Measurements from ENCODE around the gene FHOD3. TPM values are rescaled to one million over a fixed set of nuclear protein-coding genes. Genes with fewer than 3 reads are reported as not detected.

The FHOD3 gene
- total RNA-seq, 1 donor from 2014 or later = not detected

- no peaks in the 10 kb centered on the region for H3K36me3 Mint-ChIP-seq (ENCODE audit: low read depth)
Observed at GRCh38 chr18:36314754-36315153, 17.2 kb downstream of the FHOD3 start.

GRCh38 chr18:36315736-36316135 lies 18.2 kb downstream of the FHOD3 start:
- no peaks in the 10 kb centered on the region for H3K27me3 Mint-ChIP-seq (ENCODE audit: low read depth)
- H3K4me3 Mint-ChIP-seq (ENCODE audit: low read depth) = no peak overlapping the region
- no peak overlapping the region for H3K27ac Mint-ChIP-seq
- H3K4me1 Mint-ChIP-seq (ENCODE audit: low read depth) = no peaks in the 10 kb centered on the region
- DNase-seq (ENCODE audit: low spot score) = no peak
- intact Hi-C loops (cut with micrococcal nuclease) = no loop called here
- peaks cover 4% of the 10 kb centered on the region for H3K9me3 Mint-ChIP-seq
- H3K36me3 Mint-ChIP-seq (ENCODE audit: low read depth) = no peaks in the 10 kb centered on the region

More at GRCh38 chr18:36314754-36315153, 17.2 kb downstream of the FHOD3 start:
- DNase-seq (ENCODE audit: low spot score) = no peak
- peaks cover 4% of the 10 kb centered on the region for H3K9me3 Mint-ChIP-seq
- no peak overlapping the region for H3K27ac Mint-ChIP-seq
- H3K4me1 Mint-ChIP-seq (ENCODE audit: low read depth) = no peaks in the 10 kb centered on the region
- no peak overlapping the region for H3K4me3 Mint-ChIP-seq (ENCODE audit: low read depth)
- no peaks in the 10 kb centered on the region for H3K27me3 Mint-ChIP-seq (ENCODE audit: low read depth)
- intact Hi-C loops (cut with micrococcal nuclease) = no loop called here

- intact Hi-C loops (cut with micrococcal nuclease) = no loop called here
- no peaks in the 10 kb centered on the region for H3K36me3 Mint-ChIP-seq (ENCODE audit: low read depth)
- peaks cover 4% of the 10 kb centered on the region for H3K9me3 Mint-ChIP-seq
- no peaks in the 10 kb centered on the region for H3K27me3 Mint-ChIP-seq (ENCODE audit: low read depth)
- no peaks in the 10 kb centered on the region for H3K4me1 Mint-ChIP-seq (ENCODE audit: low read depth)
- no peak overlapping the region for H3K4me3 Mint-ChIP-seq (ENCODE audit: low read depth)
- no peak for DNase-seq (ENCODE audit: low spot score)
- no peak overlapping the region for H3K27ac Mint-ChIP-seq
Observed at GRCh38 chr18:36316246-36316645, 18.7 kb downstream of the FHOD3 start.

- no peaks in the 10 kb centered on the region for H3K36me3 Mint-ChIP-seq (ENCODE audit: low read depth)
- H3K4me1 Mint-ChIP-seq (ENCODE audit: low read depth) = no peaks in the 10 kb centered on the region
- H3K4me3 Mint-ChIP-seq (ENCODE audit: low read depth) = no peak overlapping the region
- H3K27ac Mint-ChIP-seq = no peak overlapping the region
- H3K27me3 Mint-ChIP-seq (ENCODE audit: low read depth) = no peaks in the 10 kb centered on the region
- no peak for DNase-seq (ENCODE audit: low spot score)
- intact Hi-C loops (cut with micrococcal nuclease) = no loop called here
- H3K9me3 Mint-ChIP-seq = peaks cover 4% of the 10 kb centered on the region
Observed at GRCh38 chr18:36321658-36322407, 24.3 kb downstream of the FHOD3 start.

GRCh38 chr18:36322408-36322728 lies 24.9 kb downstream of the FHOD3 start:
- no peak for DNase-seq (ENCODE audit: low spot score)
- Mint-ChIP-seq H3K9me3 (peaks cover 4% of the 10 kb centered on the region), H3K27me3 (ENCODE audit: low read depth) (no peaks in the 10 kb centered on the region), H3K27ac (no peak overlapping the region), H3K4me1 (ENCODE audit: low read depth) (no peaks in the 10 kb centered on the region), H3K4me3 (ENCODE audit: low read depth) (no peak overlapping the region), H3K36me3 (ENCODE audit: low read depth) (no peaks in the 10 kb centered on the region)
- intact Hi-C loops (cut with micrococcal nuclease) = no loop called here

DNA sequence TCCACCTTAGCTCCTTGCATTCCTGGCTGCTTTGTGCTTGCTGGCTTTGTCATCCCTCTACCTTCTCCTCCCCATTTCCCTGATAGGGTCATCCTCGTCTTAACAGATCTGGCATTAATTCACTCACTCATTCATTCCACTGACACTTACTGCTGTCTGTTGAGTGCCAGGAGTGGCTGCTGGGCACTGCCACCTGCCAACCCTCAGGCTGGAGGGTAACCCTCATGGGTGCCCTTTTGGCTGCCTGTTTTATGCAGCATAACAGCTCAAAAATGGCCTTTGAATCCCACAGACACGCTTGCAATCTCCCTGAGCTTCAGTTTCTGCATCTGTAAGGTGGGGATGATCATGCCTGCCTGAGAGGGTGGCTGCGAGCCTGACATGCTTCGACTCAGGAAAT lies 25.2 kb downstream of the FHOD3 start:
- no peak overlapping the region for H3K27ac Mint-ChIP-seq
- no peak overlapping the region for H3K4me3 Mint-ChIP-seq (ENCODE audit: low read depth)
- no peaks in the 10 kb centered on the region for H3K4me1 Mint-ChIP-seq (ENCODE audit: low read depth)
- H3K36me3 Mint-ChIP-seq (ENCODE audit: low read depth) = no peaks in the 10 kb centered on the region
- no peak for DNase-seq (ENCODE audit: low spot score)
- H3K9me3 Mint-ChIP-seq = peaks cover 4% of the 10 kb centered on the region
- intact Hi-C loops (cut with micrococcal nuclease) = no loop called here
- H3K27me3 Mint-ChIP-seq (ENCODE audit: low read depth) = no peaks in the 10 kb centered on the region

DNA sequence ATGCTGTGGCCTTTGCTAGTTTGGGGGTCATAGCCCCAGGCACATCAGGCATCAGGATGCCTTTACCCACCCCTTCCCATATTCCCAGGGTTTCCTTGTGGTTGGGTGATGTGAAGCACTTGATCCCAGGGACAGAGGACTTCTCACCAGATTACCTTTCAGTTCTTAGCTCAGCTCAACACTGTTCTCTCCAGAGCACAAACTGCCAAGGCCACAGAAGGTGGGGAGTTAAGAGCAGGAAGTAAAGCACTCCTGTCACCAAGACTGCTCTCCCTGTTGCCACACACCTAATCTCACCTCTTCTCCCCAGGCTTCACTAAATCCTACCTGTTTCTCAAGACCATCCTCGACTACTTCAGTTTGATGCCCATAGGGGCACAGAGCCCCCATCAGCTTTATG lies 25.9 kb downstream of the FHOD3 start:
- no peaks in the 10 kb centered on the region for H3K36me3 Mint-ChIP-seq (ENCODE audit: low read depth)
- H3K27me3 Mint-ChIP-seq (ENCODE audit: low read depth) = no peaks in the 10 kb centered on the region
- no peak for DNase-seq (ENCODE audit: low spot score)
- intact Hi-C loops (cut with micrococcal nuclease) = no loop called here
- H3K9me3 Mint-ChIP-seq = peaks cover 2% of the 10 kb centered on the region
- H3K4me1 Mint-ChIP-seq (ENCODE audit: low read depth) = no peaks in the 10 kb centered on the region
- H3K27ac Mint-ChIP-seq = no peak overlapping the region
- H3K4me3 Mint-ChIP-seq (ENCODE audit: low read depth) = no peak overlapping the region

- no peak overlapping the region for H3K4me3 Mint-ChIP-seq (ENCODE audit: low read depth)
- H3K9me3 Mint-ChIP-seq = no peaks in the 10 kb centered on the region
- no peaks in the 10 kb centered on the region for H3K27me3 Mint-ChIP-seq (ENCODE audit: low read depth)
- H3K4me1 Mint-ChIP-seq (ENCODE audit: low read depth) = no peaks in the 10 kb centered on the region
- no peaks in the 10 kb centered on the region for H3K36me3 Mint-ChIP-seq (ENCODE audit: low read depth)
- no peak overlapping the region for H3K27ac Mint-ChIP-seq
- DNase-seq (ENCODE audit: low spot score) = no peak
- intact Hi-C loops (cut with micrococcal nuclease) = no loop called here
Observed at GRCh38 chr18:36325846-36326245, 28.3 kb downstream of the FHOD3 start.

GRCh38 chr18:36326771-36327170 lies 29.3 kb downstream of the FHOD3 start:
- intact Hi-C loops (cut with micrococcal nuclease) = no loop called here
- Mint-ChIP-seq H3K4me3 (ENCODE audit: low read depth) (no peak overlapping the region), H3K27me3 (ENCODE audit: low read depth) (no peaks in the 10 kb centered on the region), H3K36me3 (ENCODE audit: low read depth) (no peaks in the 10 kb centered on the region), H3K9me3 (no peaks in the 10 kb centered on the region), H3K27ac (no peak overlapping the region), H3K4me1 (ENCODE audit: low read depth) (no peaks in the 10 kb centered on the region)
- no peak for DNase-seq (ENCODE audit: low spot score)

DNA sequence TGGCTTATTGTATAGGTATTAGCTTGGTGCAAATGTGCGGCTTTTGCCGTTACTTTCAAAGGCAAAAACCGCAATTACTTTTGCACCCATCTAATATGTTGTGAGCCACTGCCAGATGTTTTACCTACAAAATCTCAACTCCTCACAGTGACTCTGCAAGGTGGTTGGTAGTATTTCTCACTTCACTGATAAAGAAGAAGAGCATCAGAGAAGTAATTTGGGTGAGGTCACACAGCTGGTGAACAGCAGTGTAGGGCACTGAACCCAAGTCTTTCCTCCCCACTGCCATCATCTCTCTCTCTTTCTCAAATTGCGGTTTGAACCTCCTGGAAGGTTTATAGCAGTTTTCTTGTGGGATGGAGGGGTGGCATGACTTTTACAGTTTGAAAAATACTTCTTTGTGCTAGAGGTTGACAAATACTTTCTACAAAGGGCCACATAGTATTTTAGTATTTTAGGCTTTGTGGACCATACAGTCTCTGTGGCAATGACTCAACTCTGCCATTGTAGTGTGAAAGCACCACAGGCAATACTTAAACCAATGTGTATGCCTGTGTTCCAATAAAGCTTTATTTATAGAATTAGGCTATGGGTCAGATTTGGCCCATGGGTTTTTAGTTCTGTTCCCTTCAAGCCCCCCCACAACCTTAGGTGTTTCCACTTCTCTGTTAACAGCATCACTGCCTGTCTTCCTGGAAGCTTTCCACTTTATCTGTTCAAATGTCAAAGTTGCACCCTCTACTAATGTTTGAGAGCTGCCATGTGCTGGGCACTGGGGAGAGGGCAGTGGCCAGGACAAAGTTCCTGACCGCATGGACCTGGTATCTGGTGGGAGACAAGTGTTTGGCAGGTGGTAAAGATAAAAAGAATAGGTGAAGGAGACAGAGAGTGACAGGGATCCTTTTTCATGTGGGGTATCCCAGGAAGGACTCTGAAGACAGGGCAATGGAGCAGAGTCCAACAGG lies 30.1 kb downstream of the FHOD3 start:
- DNase-seq (ENCODE audit: low spot score) = no peak
- Mint-ChIP-seq H3K27ac (no peak overlapping the region), H3K4me1 (ENCODE audit: low read depth) (no peaks in the 10 kb centered on the region)

DNA sequence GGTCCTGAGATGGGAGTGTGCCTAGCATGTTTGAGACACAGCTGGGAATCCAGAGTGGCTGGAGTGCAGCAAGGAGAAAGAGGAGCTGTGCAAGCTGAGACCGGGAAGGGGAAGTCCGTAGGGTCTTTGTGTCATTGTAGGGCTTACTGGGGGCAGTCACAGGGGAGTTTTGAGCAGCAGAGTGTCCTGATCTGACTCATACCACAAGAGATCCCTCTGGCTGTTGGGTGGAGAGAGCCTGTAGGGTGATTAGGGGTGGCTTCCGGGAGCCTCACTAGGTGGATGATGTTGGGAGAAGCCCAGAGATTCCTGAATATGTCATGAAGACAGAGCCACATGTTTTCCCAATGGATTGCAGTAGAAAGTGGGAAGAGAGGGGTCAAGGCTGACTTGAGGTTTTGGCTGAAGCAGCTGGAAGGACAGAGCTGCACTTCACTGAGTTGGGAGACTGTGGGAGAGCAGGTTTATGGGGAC lies 30.9 kb downstream of the FHOD3 start:
- intact Hi-C loops (cut with micrococcal nuclease) = no loop called here
- H3K36me3 Mint-ChIP-seq (ENCODE audit: low read depth) = no peaks in the 10 kb centered on the region
- no peaks in the 10 kb centered on the region for H3K9me3 Mint-ChIP-seq
- DNase-seq (ENCODE audit: low spot score) = no peak
- H3K27me3 Mint-ChIP-seq (ENCODE audit: low read depth) = no peaks in the 10 kb centered on the region
- no peaks in the 10 kb centered on the region for H3K4me1 Mint-ChIP-seq (ENCODE audit: low read depth)
- no peak overlapping the region for H3K27ac Mint-ChIP-seq
- no peak overlapping the region for H3K4me3 Mint-ChIP-seq (ENCODE audit: low read depth)

More for the DNA sequence above, 30.1 kb downstream of the FHOD3 start:
- H3K27me3 Mint-ChIP-seq (ENCODE audit: low read depth) = no peaks in the 10 kb centered on the region
- H3K4me3 Mint-ChIP-seq (ENCODE audit: low read depth) = no peak overlapping the region
- H3K9me3 Mint-ChIP-seq = no peaks in the 10 kb centered on the region
- no peaks in the 10 kb centered on the region for H3K36me3 Mint-ChIP-seq (ENCODE audit: low read depth)
- intact Hi-C loops (cut with micrococcal nuclease) = no loop called here

- no peaks in the 10 kb centered on the region for H3K27me3 Mint-ChIP-seq (ENCODE audit: low read depth)
- no peak overlapping the region for H3K4me3 Mint-ChIP-seq (ENCODE audit: low read depth)
- intact Hi-C loops (cut with micrococcal nuclease) = no loop called here
- no peaks in the 10 kb centered on the region for H3K4me1 Mint-ChIP-seq (ENCODE audit: low read depth)
- no peaks in the 10 kb centered on the region for H3K9me3 Mint-ChIP-seq
- no peak for DNase-seq (ENCODE audit: low spot score)
- H3K36me3 Mint-ChIP-seq (ENCODE audit: low read depth) = no peaks in the 10 kb centered on the region
- H3K27ac Mint-ChIP-seq = no peak overlapping the region
Observed at GRCh38 chr18:36328916-36329315, 31.4 kb downstream of the FHOD3 start.
